HCT116 (cell line): ENCODE data around the gene LRRTM4. TPM values are rescaled to one million over a fixed set of nuclear protein-coding genes. Genes with fewer than 3 reads are reported as not detected.

Experiments used
- ATAC-seq: fragments of 200-7000 bp; cut with Tn5 transposase; 2 replicates; pipeline ENCODE4 v1.9.1; 2020; ENCODE audit warnings: mild to moderate bottlenecking, moderate library complexity
- BruUV-seq: library from RNA; stranded (reverse); fragments of 400-500 nt; replicated peaks from 2 replicates; lab custom pipeline; 2021; lab: Mats Ljungman, UMichigan
- CTCF ChIA-PET: fragments of 300-600 bp; sonication (Branson Sonifier 250); formaldehyde crosslinking; loops from one replicate; lab custom pipeline; 2021; ENCODE audit warnings: antibody characterized with exemption; lab: Charles Lee
- POLR2A ChIA-PET: fragments of 300-600, 350-600 bp; sonication (Branson Sonifier 250); formaldehyde crosslinking; loops from one replicate; lab custom pipeline; 2021; ENCODE audit warnings: antibody characterized with exemption; lab: Charles Lee
- RAD21 ChIA-PET, 2 experiments: fragments of 300-600 bp; sonication (Branson Sonifier 250); formaldehyde crosslinking; loops; one replicate each; lab custom pipeline; 2023; ENCODE audit warnings: low total read pairs in 2 of 2; ENCODE audit not compliant: uncharacterized antibody in 2 of 2, unreplicated experiment in 2 of 2, low non-redundant PET in 1 of 2; lab: Charles Lee
- DNase-seq: peaks from one replicate; pipeline ENCODE4 v3.0.0-alpha.2; 2010; ENCODE audit warnings: low read depth, low spot score
- H2AFZ ChIP-seq: fragments of 200-600 bp; shearing (Covaris generic), sonication (generic); 2 replicates; pipeline ENCODE4 v1.6.1; 2017; ENCODE audit warnings: low read depth, mixed run types, mixed read lengths, antibody characterized with exemption, low read length; ENCODE audit not compliant: poor library complexity, severe bottlenecking
- H3K27ac ChIP-seq: 2 replicates; pipeline ENCODE4 v1.5.1; 2012; ENCODE audit warnings: low read depth, low read length
- H3K27me3 ChIP-seq: fragments of 200-600 bp; sonication (generic); 2 replicates; pipeline ENCODE4 v1.6.1; 2016; ENCODE audit warnings: mixed run types, low read length, mixed read lengths; ENCODE audit not compliant: insufficient read depth
- H3K36me3 ChIP-seq, 2 experiments: fragments of 200-500 bp in 1 of 2; fragments of 200-600 bp in 1 of 2; sonication (Bioruptor generic) in 1 of 2; sonication (generic) in 1 of 2; 2 replicates each; pipeline versions ENCODE4 v1.5.1 to v1.6.1; 2014 to 2016; ENCODE audit warnings: low read length in 2 of 2, inconsistent platforms in 1 of 2, mixed read lengths in 1 of 2, mixed run types in 1 of 2; ENCODE audit not compliant: insufficient read depth in 2 of 2, control insufficient read depth in 1 of 2
- H3K4me1 ChIP-seq, 2 experiments: fragments of 200-600 bp in 1 of 2; sonication (generic) in 1 of 2; 2 replicates each; pipeline versions ENCODE4 v1.5.1 to v1.6.1; 2012 to 2017; ENCODE audit warnings: low read length in 2 of 2, inconsistent platforms in 1 of 2, mild to moderate bottlenecking in 1 of 2, mixed read lengths in 1 of 2, mixed run types in 1 of 2, moderate library complexity in 1 of 2; ENCODE audit not compliant: insufficient read depth in 2 of 2, control insufficient read depth in 1 of 2
- H3K4me2 ChIP-seq: fragments of 200-600 bp; sonication (generic); 2 replicates; pipeline ENCODE4 v1.6.1; 2017; ENCODE audit warnings: mixed run types, low read length, mixed read lengths
- H3K4me3 ChIP-seq, 2 experiments: fragments of 200-600 bp in 1 of 2; sonication (generic) in 1 of 2; replicated peaks in 1 of 2; 2 replicates each; pipeline ENCODE4 v1.5.1; 2011 to 2016; ENCODE audit warnings: low read length in 2 of 2, control low read depth in 1 of 2, low read depth in 1 of 2, mild to moderate bottlenecking in 1 of 2, mixed read lengths in 1 of 2, mixed run types in 1 of 2
- H3K79me2 ChIP-seq: fragments of 200-600 bp; sonication (generic); 2 replicates; pipeline ENCODE4 v1.6.1; 2017; ENCODE audit warnings: mild to moderate bottlenecking, mixed run types, low read length, moderate library complexity, mixed read lengths; ENCODE audit not compliant: insufficient read depth
- H3K9ac ChIP-seq: fragments of 200-600 bp; sonication (generic); 2 replicates; pipeline ENCODE4 v1.6.1; 2016; ENCODE audit warnings: low read length, mixed read lengths
- H3K9me2 ChIP-seq: fragments of 200-600 bp; sonication (generic), shearing (Covaris generic); 2 replicates; pipeline ENCODE4 v1.6.1; 2017; ENCODE audit warnings: mixed run types, mild to moderate bottlenecking, moderate library complexity; ENCODE audit not compliant: insufficient read depth
- H3K9me3 ChIP-seq, 2 experiments: fragments of 200-500 bp in 1 of 2; fragments of 200-600 bp in 1 of 2; sonication (Bioruptor generic) in 1 of 2; sonication (generic) in 1 of 2; 2 replicates each; pipeline ENCODE4 v1.6.1; 2014 to 2017; ENCODE audit warnings: low read length in 2 of 2, mixed read lengths in 2 of 2, inconsistent platforms in 1 of 2, low read depth in 1 of 2, mild to moderate bottlenecking in 1 of 2, mixed run types in 1 of 2, moderate library complexity in 1 of 2; ENCODE audit not compliant: control insufficient read depth in 1 of 2, insufficient read depth in 1 of 2
- H4K20me1 ChIP-seq: fragments of 200-600 bp; sonication (generic), shearing (Covaris generic); 2 replicates; pipeline ENCODE4 v1.6.1; 2017; ENCODE audit warnings: mixed run types, mild to moderate bottlenecking, moderate library complexity; ENCODE audit not compliant: insufficient read depth
- CBX3 ChIP-seq: IDR thresholded peaks from 2 replicates; pipeline ENCODE4 v1.6.1; 2012; ENCODE audit warnings: low read depth
- CEBPB ChIP-seq: IDR thresholded peaks from 2 replicates; pipeline ENCODE4 v1.6.1; 2012; ENCODE audit warnings: low read depth
- CTCF ChIP-seq, 3 experiments: fragments of 200-600 bp in 1 of 3; sonication (generic) in 1 of 3; IDR thresholded peaks in 2 of 3; conservative IDR thresholded peaks in 1 of 3; 2 replicates each; pipeline ENCODE4 v1.5.1; 2012 to 2017; ENCODE audit warnings: low read depth in 2 of 3, low read length in 2 of 3, antibody characterized with exemption in 1 of 3, borderline replicate concordance in 1 of 3, control low read depth in 1 of 3, mild to moderate bottlenecking in 1 of 3, mixed read lengths in 1 of 3, mixed run types in 1 of 3, moderate library complexity in 1 of 3; ENCODE audit not compliant: insufficient read depth in 1 of 3
- EGR1 ChIP-seq: IDR thresholded peaks from 2 replicates; pipeline ENCODE4 v1.6.1; 2012; ENCODE audit warnings: low read depth
- POLR2AphosphoS5 ChIP-seq: IDR thresholded peaks from 2 replicates; pipeline ENCODE4 v1.6.1; 2011; ENCODE audit warnings: mild to moderate bottlenecking, low read depth, low read length, moderate library complexity
- SIN3A ChIP-seq: IDR thresholded peaks from 2 replicates; pipeline ENCODE4 v1.6.1; 2012; ENCODE audit warnings: low read depth
- SP1 ChIP-seq: IDR thresholded peaks from 2 replicates; pipeline ENCODE4 v1.6.1; 2012; ENCODE audit warnings: low read depth
- SRF ChIP-seq: IDR thresholded peaks from 2 replicates; pipeline ENCODE4 v1.6.1; 2012; ENCODE audit warnings: low read depth
- ZBTB33 ChIP-seq: IDR thresholded peaks from 2 replicates; pipeline ENCODE4 v1.6.1; 2011; ENCODE audit warnings: mild to moderate bottlenecking, low read length, moderate library complexity; ENCODE audit not compliant: insufficient replicate concordance; ENCODE audit errors: extremely low read depth
- ZNF274 ChIP-seq: fragments of 200-500 bp; sonication (Bioruptor generic); IDR thresholded peaks from 2 replicates; pipeline ENCODE4 v1.6.1; 2014; ENCODE audit warnings: mild to moderate bottlenecking, low read depth, low read length, inconsistent platforms
- intact Hi-C: fragments of 100-400 bp; cut with micrococcal nuclease; formaldehyde crosslinking; loops from 2 replicates; pipeline ENCODE4 v1.10.0; 2022
- total RNA-seq: library from RNA; stranded (reverse); gene quantifications from one replicate; pipeline ENCODE4 v1.2.1, GENCODE V29; 2021; ENCODE audit not compliant: unreplicated experiment
- TF ChIP-seq, protein P1 (sequence below): IDR thresholded peaks from 2 replicates; pipeline ENCODE4 v1.6.1; 2012; ENCODE audit warnings: low read depth
- TF ChIP-seq, protein P2 (sequence below): IDR thresholded peaks from 2 replicates; pipeline ENCODE4 v1.6.1; 2012

LRRTM4 gene
- total RNA-seq, 1 experiment from 2014 or later = 0.25 TPM

GRCh38 chr2:77271262-77271661, 250.9 kb downstream of the LRRTM4 start:
- DNase-seq = no peak
- no peak for TF ChIP-seq SP1
- TF ChIP-seq, protein P1, sequence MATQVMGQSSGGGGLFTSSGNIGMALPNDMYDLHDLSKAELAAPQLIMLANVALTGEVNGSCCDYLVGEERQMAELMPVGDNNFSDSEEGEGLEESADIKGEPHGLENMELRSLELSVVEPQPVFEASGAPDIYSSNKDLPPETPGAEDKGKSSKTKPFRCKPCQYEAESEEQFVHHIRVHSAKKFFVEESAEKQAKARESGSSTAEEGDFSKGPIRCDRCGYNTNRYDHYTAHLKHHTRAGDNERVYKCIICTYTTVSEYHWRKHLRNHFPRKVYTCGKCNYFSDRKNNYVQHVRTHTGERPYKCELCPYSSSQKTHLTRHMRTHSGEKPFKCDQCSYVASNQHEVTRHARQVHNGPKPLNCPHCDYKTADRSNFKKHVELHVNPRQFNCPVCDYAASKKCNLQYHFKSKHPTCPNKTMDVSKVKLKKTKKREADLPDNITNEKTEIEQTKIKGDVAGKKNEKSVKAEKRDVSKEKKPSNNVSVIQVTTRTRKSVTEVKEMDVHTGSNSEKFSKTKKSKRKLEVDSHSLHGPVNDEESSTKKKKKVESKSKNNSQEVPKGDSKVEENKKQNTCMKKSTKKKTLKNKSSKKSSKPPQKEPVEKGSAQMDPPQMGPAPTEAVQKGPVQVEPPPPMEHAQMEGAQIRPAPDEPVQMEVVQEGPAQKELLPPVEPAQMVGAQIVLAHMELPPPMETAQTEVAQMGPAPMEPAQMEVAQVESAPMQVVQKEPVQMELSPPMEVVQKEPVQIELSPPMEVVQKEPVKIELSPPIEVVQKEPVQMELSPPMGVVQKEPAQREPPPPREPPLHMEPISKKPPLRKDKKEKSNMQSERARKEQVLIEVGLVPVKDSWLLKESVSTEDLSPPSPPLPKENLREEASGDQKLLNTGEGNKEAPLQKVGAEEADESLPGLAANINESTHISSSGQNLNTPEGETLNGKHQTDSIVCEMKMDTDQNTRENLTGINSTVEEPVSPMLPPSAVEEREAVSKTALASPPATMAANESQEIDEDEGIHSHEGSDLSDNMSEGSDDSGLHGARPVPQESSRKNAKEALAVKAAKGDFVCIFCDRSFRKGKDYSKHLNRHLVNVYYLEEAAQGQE = no peak
- no peak for TF ChIP-seq ZBTB33
- no peak for TF ChIP-seq CBX3
- TF ChIP-seq CEBPB = no peak
- no peak for TF ChIP-seq SIN3A
- no peak for TF ChIP-seq POLR2AphosphoS5
- TF ChIP-seq EGR1 = no peak
- TF ChIP-seq CTCF (IDR thresholded peaks at IDR 0.05 in 2 of 3, conservative IDR thresholded peaks at IDR 0.05 in 1 of 3; ENCODE audit: borderline replicate concordance in 1 of 3, insufficient read depth in 1 of 3, low read depth in 2 of 3, low read length in 2 of 3) = no peak
- no peak for TF ChIP-seq ZNF274
- TF ChIP-seq SRF = no peak
- TF ChIP-seq, protein P2, sequence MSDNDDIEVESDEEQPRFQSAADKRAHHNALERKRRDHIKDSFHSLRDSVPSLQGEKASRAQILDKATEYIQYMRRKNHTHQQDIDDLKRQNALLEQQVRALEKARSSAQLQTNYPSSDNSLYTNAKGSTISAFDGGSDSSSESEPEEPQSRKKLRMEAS = no peak
- no peaks in the 10 kb centered on the region for H4K20me1 ChIP-seq
- H3K4me2 ChIP-seq = no peak overlapping the region
- no TSS peak for BruUV-seq
- H3K9me3 ChIP-seq = peaks cover 22 to 25% of the 10 kb centered on the region in 2 experiments; a peak in 3 of 4 replicates
- ChIA-PET CTCF (no interaction called here), POLR2A (no interaction called here), RAD21 (no interaction called here)
- intact Hi-C loops = no loop called here
- H3K9me2 ChIP-seq = no peaks in the 10 kb centered on the region
- no peak overlapping the region for H3K27ac ChIP-seq
- H3K27me3 ChIP-seq = no peaks in the 10 kb centered on the region
- no peak for ATAC-seq
- no peaks in the 10 kb centered on the region for H3K36me3 ChIP-seq
- no peak overlapping the region for H2AFZ ChIP-seq
- H3K79me2 ChIP-seq = no peaks in the 10 kb centered on the region
- H3K4me1 ChIP-seq = no peaks in the 10 kb centered on the region
- no peak overlapping the region for H3K9ac ChIP-seq
- no peak overlapping the region for H3K4me3 ChIP-seq
